ENCODE measurements around the gene RAB8B. TPM values are rescaled to one million over a fixed set of nuclear protein-coding genes. Genes with fewer than 3 reads are reported as not detected.
A peak's percentile ranks its signal among the peaks of the same experiment; 100 is the strongest.

The RAB8B gene
- total and polyA plus RNA-seq, 9 of the 15 experiments (the other 6 are each of a cell fraction or from before 2014, with no cell fraction given) = 7.8 to 32.1 (median 24.2) TPM

DNA sequence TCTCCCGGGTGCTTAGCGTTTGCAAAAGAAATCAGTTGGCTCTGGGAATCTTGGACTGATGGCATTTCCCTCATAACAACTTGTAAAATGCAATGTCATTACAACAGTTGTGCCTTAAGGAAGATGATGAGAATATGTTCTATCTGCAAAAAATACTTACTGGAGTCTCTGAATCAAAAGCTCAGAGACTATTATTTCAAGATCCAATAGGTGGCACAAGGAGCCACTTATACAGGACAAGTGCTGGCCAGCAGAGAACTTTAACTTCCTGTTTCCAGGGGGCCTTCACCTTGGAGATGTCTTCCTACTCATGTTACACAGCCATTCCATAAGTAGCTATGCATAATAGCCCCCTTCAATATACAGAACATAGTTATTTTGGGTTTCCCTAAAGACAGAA, 23.2 kb upstream of the RAB8B start (continued):
- TF ChIP-seq ZNF316 (IDR thresholded peaks at IDR 0.05) (peak; percentile 56; the same call in 1 of the 2 replicates), ZNF212 (CRISPR knock-in tag; IDR thresholded peaks at IDR 0.05) (no peak), SMC3 (conservative IDR thresholded peaks at IDR 0.05; ENCODE audit: insufficient read depth, low read depth, low read length) (0 out of 2 replicates have a peak, but pooled peaks have one; percentile 33)

DNA sequence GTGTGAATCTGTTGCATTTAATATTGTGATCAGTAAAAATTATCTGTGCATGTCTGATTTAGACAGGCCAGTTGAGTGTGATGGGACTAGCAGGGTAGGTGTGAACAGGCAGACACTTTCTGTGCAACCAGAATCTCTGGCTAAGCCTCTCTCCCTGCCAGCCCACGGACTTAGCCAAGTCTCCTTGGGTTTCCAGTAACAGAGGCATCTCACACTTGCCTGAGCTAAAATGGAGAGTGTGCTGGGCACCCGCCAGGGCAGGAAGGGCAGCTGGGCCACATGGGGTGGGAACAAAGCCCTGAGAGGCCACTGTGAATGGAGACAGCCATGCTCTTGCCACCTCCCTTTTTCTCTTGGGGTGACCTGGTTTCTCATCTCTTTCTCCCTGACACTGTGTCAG, 19.6 kb upstream of the RAB8B start:
- H3K27me3 ChIP-seq (ENCODE audit: control insufficient read depth in 2 of 2, insufficient read depth in 2 of 2, low read length in 2 of 2) = no peaks in the 10 kb centered on the region
- no peak overlapping the region for H3K4me2 ChIP-seq (ENCODE audit: insufficient read depth, low read length)
- TF ChIP-seq LEF1 (IDR thresholded peaks at IDR 0.05) = no peak
- TF ChIP-seq, protein P1, sequence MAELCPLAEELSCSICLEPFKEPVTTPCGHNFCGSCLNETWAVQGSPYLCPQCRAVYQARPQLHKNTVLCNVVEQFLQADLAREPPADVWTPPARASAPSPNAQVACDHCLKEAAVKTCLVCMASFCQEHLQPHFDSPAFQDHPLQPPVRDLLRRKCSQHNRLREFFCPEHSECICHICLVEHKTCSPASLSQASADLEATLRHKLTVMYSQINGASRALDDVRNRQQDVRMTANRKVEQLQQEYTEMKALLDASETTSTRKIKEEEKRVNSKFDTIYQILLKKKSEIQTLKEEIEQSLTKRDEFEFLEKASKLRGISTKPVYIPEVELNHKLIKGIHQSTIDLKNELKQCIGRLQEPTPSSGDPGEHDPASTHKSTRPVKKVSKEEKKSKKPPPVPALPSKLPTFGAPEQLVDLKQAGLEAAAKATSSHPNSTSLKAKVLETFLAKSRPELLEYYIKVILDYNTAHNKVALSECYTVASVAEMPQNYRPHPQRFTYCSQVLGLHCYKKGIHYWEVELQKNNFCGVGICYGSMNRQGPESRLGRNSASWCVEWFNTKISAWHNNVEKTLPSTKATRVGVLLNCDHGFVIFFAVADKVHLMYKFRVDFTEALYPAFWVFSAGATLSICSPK (IDR thresholded peaks at IDR 0.05; ENCODE audit: borderline replicate concordance) = no peak
- no peak for TF ChIP-seq CBX1 (IDR thresholded peaks at IDR 0.05; ENCODE audit: low read depth)
- no peak for TF ChIP-seq ZFP30 (CRISPR knock-in tag; IDR thresholded peaks at IDR 0.05; ENCODE audit: borderline replicate concordance)
- WGBS (ENCODE audit: insufficient coverage, low coverage, missing lambda C conversion rate) = 47% methylated on average over 2 of the region's 2 CpGs
- H3K36me3 ChIP-seq (ENCODE audit: control insufficient read depth, insufficient read depth, low read length) = no peaks in the 10 kb centered on the region
- H3K27ac ChIP-seq (ENCODE audit: extremely low read depth, low read depth, low read length) = no peak overlapping the region
- BruUV-seq (replicated peaks) = no TSS peak
- H3K4me3 ChIP-seq = no peak overlapping the region
- H3K9me1 ChIP-seq (ENCODE audit: control insufficient read depth, insufficient read depth, low read length) = no peaks in the 10 kb centered on the region
- ChIA-PET CTCF (ENCODE audit: low intra/inter-chr PET ratio) (no interaction called here), POLR2A (interaction anchor here (0.8 kb wide), 1 partner anchor 107 kb away, joined by 3 read pairs; the partner anchor contains the start of gene APH1B)
- H3K79me2 ChIP-seq (ENCODE audit: control insufficient read depth, insufficient read depth, low read length) = no peaks in the 10 kb centered on the region
- H3K9me3 ChIP-seq (replicated peaks; ENCODE audit: control insufficient read depth, insufficient read depth, low read depth, low read length) = no peaks in the 10 kb centered on the region
- in situ Hi-C loops (cut with MboI) (no loop called here), intact Hi-C loops (cut with micrococcal nuclease) (loop anchor here (10.0 kb wide), 1 partner anchor 235 kb away; no protein-coding TSS in a partner anchor)
- H4K20me1 ChIP-seq (replicated peaks; ENCODE audit: control insufficient read depth, insufficient read depth, low read length) = no peaks in the 10 kb centered on the region
- no peaks in the 10 kb centered on the region; a peak in 1 of 5 replicates for H3K4me1 ChIP-seq (replicated peaks in 1 of 2; ENCODE audit: control insufficient read depth in 2 of 2, insufficient read depth in 2 of 2, low read length in 2 of 2)
- no peak overlapping the region for H3K9ac ChIP-seq (ENCODE audit: insufficient read depth in 1 of 2, low read depth in 2 of 2, low read length in 2 of 2)
- DNase-seq (ENCODE audit: extremely low read depth in 1 of 4, low spot score in 3 of 4) = no peak
- H2AFZ ChIP-seq (ENCODE audit: low read depth, low read length) = peak overlapping the region; percentile 36; the same call in 1 of the 2 replicates
- no peak for ATAC-seq
- FAIRE-seq = no peak
